ENCODE data around the gene CEP112. TPM values are rescaled to one million over a fixed set of nuclear protein-coding genes. Genes with fewer than 3 reads are reported as not detected.

CEP112 gene
- 10.3 and 10.4 TPM in 2 replicates for total RNA-seq

DNA sequence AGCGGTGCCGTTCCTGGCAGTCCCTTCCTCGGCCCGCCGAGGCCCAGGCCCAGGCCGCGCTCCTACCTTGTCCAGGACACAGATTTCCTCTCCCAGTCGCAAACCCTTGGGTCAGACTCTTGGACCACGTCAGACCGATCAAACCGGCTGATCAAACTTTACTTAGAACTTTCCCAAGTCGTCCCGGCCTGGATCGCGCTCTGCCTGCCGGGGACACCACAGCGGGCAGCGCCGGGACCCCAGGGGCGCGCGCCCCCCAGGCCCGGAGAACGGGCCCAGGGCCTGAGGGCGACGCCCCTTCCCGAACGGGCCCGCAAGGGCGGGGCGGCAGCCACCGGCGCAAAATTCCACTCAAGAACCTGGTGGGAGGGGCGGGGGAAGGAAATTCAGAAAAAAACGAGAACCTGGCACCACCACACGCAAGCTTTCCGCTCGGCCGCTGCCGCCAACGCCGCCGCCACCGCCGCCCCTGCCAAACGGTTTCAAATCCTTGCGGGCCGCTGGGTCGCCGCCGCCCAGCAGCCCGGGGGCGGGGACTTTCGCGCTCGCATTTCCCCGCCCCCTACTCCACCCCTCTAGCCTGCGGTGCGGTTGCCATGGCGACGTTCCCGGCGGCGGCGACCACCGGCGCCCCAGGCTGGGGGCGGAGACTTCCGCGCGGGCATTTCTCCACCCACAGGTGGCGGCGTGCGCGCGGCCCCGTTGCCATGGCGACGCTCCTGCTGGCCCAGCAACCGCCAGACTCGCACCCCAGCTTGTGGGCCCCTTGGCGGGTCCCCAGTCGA, at the start of gene CEP112:
CEP112 (minus strand) TSS at position 541 of the 785 bp plus-strand sequence.

DNA sequence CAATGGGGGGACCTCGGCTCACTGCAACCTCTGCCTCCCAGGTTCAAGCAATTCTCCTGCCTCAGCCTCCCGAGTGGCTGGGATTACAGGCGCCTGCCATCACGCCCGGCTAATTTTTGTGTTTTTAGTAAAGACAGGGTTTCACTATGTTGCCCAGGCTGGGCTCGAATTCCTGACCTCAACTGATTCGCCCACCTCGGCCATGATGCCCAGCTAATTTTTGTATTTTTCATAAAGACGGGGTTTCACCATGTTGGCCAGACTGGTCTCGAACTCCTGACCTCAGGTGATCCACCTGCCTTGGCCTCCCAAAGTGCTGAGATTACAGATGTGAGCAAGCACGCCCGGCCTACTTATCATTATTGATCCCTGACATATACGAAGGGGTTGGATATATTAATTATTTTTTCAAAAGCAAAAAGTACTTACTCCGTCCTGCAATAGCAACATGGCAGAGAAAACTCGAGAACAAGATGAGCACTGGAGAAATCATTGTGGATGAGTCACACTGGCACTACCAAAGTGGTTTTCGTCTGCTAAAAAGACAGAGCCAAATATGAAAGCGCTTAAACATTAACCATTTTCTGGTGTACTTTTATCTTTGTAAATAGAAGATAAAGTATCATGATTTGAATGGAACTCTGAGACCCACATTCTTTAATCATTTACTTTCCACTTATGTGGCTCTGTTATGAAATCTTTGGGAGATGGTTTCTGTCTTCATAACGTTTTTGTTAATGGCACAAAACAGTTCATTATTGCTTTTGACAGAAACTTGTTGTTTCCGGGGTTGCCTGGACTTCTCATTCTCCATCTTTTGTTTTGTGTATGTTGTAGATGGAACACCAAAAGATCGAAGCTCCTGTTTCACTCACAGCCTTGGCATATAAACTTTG, 37.2 kb upstream of the CEP112 start, which contains the start of gene APOH:
APOH (minus strand) TSS at position 529 of the 896 bp plus-strand sequence; CDS start at position 493, 36 bp downstream.

Other genes starting within 250 kb of the CEP112 start
- gene APOH, start 37.3 kb upstream of the CEP112 start, total RNA-seq, result not detected in 2 replicates
- 7.9 and 35.7 TPM in 2 replicates for gene PRKCA, start 110.5 kb upstream of the CEP112 start, total RNA-seq